Neural cell (in vitro differentiated cells): ENCODE data around the gene DTX3L. TPM values are rescaled to one million over a fixed set of nuclear protein-coding genes. Genes with fewer than 3 reads are reported as not detected.

Source experiments
- H2AFZ ChIP-seq: fragments of 200-600, 300-800 bp; sonication (generic), shearing (Covaris generic); 2 replicates; pipeline ENCODE4 v1.6.0; 2014; ENCODE audit warnings: low read depth, mild to moderate bottlenecking, antibody characterized with exemption, low read length, moderate library complexity
- H3F3A ChIP-seq: fragments of 200-600 bp; shearing (Covaris generic); 2 replicates; pipeline ENCODE4 v1.6.1; 2016; ENCODE audit warnings: mild to moderate bottlenecking, moderate library complexity, mixed read lengths, antibody characterized with exemption, low read length; ENCODE audit not compliant: insufficient read depth, poor library complexity, severe bottlenecking
- H3K27ac ChIP-seq: fragments of 200-600, 300-800 bp; sonication (generic), shearing (Covaris generic); 2 replicates; pipeline ENCODE4 v1.5.1; 2014; ENCODE audit warnings: mild to moderate bottlenecking, low read length, moderate library complexity
- H3K27me3 ChIP-seq: fragments of 300-800, 200-600 bp; sonication (generic), shearing (Covaris generic); 2 replicates; pipeline ENCODE4 v1.6.0; 2014; ENCODE audit warnings: mild to moderate bottlenecking, low read depth, low read length, moderate library complexity; ENCODE audit not compliant: insufficient read depth
- H3K36me3 ChIP-seq: fragments of 300-800, 200-600 bp; sonication (generic), shearing (Covaris generic); 2 replicates; pipeline ENCODE4 v1.5.1; 2014; ENCODE audit warnings: mild to moderate bottlenecking, antibody characterized with exemption, low read length, moderate library complexity; ENCODE audit not compliant: insufficient read depth
- H3K4me2 ChIP-seq: fragments of 300-800, 200-600 bp; sonication (generic), shearing (Covaris generic); 2 replicates; pipeline ENCODE4 v1.6.0; 2014; ENCODE audit warnings: mild to moderate bottlenecking, low read length
- H3K4me3 ChIP-seq: fragments of 300-800, 200-600 bp; sonication (generic), shearing (Covaris generic); 2 replicates; pipeline ENCODE4 v1.5.1; 2014; ENCODE audit warnings: mild to moderate bottlenecking, low read length, moderate library complexity
- H3K79me2 ChIP-seq: fragments of 200-600 bp; shearing (Covaris generic); replicated peaks from 2 replicates; pipeline ENCODE4 v1.6.0; 2014; ENCODE audit warnings: mild to moderate bottlenecking, low read length, moderate library complexity; ENCODE audit not compliant: insufficient read depth
- H3K9ac ChIP-seq: fragments of 300-800, 200-600 bp; sonication (generic), shearing (Covaris generic); 2 replicates; pipeline ENCODE4 v1.6.1; 2016; ENCODE audit warnings: mild to moderate bottlenecking, low read length, mixed read lengths
- H3K9me2 ChIP-seq: fragments of 200-600 bp; shearing (Covaris generic); 2 replicates; pipeline ENCODE4 v1.6.1; 2016; ENCODE audit warnings: mild to moderate bottlenecking, low read length, mixed read lengths; ENCODE audit not compliant: insufficient read depth
- H3K9me3 ChIP-seq: fragments of 200-600, 300-800 bp; sonication (generic), shearing (Covaris generic); 2 replicates; pipeline ENCODE4 v1.6.1; 2016; ENCODE audit warnings: mild to moderate bottlenecking, mixed run types, low read length, moderate library complexity, mixed read lengths
- H4K20me1 ChIP-seq: fragments of 200-600 bp; shearing (Covaris generic); 2 replicates; pipeline ENCODE4 v1.6.1; 2016; ENCODE audit warnings: mild to moderate bottlenecking, mixed run types; ENCODE audit not compliant: insufficient read depth
- EP300 ChIP-seq: fragments of 450-650 bp; conservative IDR thresholded peaks from 2 replicates; pipeline ENCODE4 v1.6.1; 2014; ENCODE audit warnings: antibody characterized with exemption, mild to moderate bottlenecking, moderate library complexity; ENCODE audit not compliant: poor library complexity, severe bottlenecking
- EZH2 ChIP-seq: fragments of 200-600, 300-800 bp; shearing (Covaris generic), sonication (generic); IDR thresholded peaks from 2 replicates; pipeline ENCODE4 v1.6.1; 2014; ENCODE audit warnings: antibody characterized with exemption, low read length, borderline replicate concordance, mild to moderate bottlenecking; ENCODE audit not compliant: insufficient read depth, poor library complexity, severe bottlenecking
- MXI1 ChIP-seq: fragments of 450-650 bp; conservative IDR thresholded peaks from 2 replicates; pipeline ENCODE4 v1.6.1; 2014; ENCODE audit warnings: antibody characterized with exemption, mild to moderate bottlenecking; ENCODE audit not compliant: poor library complexity, severe bottlenecking
- POLR2AphosphoS5 ChIP-seq: IDR thresholded peaks from 2 replicates; pipeline ENCODE4 v1.6.1; 2012
- RAD21 ChIP-seq: fragments of 450-650 bp; conservative IDR thresholded peaks from 2 replicates; pipeline ENCODE4 v1.6.1; 2014; ENCODE audit warnings: antibody characterized with exemption, mild to moderate bottlenecking, moderate library complexity
- SMC3 ChIP-seq: fragments of 450-650 bp; conservative IDR thresholded peaks from 2 replicates; pipeline ENCODE4 v1.6.1; 2014; ENCODE audit warnings: antibody characterized with exemption, mild to moderate bottlenecking, moderate library complexity; ENCODE audit not compliant: poor library complexity
- TAF1 ChIP-seq: IDR thresholded peaks from 2 replicates; pipeline ENCODE4 v1.6.1; 2012; ENCODE audit warnings: low read depth
- polyA plus RNA-seq: library from polyadenylated mRNA; depleted of rRNA; stranded (reverse); fragments of >200 nt; gene quantifications from 2 replicates; pipeline ENCODE4 v1.2.3, GENCODE V29; 2014
- TF ChIP-seq, protein P1 (sequence below): fragments of 450-650 bp; IDR thresholded peaks from 2 replicates; pipeline ENCODE4 v1.5.1; 2014; ENCODE audit warnings: antibody characterized with exemption, mild to moderate bottlenecking, moderate library complexity; ENCODE audit not compliant: poor library complexity, severe bottlenecking
- TF ChIP-seq, protein P2 (sequence below): IDR thresholded peaks from 2 replicates; pipeline ENCODE4 v1.6.1; 2012; ENCODE audit warnings: borderline replicate concordance

Gene DTX3L
- polyA plus RNA-seq, 1 donor from 2014 or later: not detected

DNA sequence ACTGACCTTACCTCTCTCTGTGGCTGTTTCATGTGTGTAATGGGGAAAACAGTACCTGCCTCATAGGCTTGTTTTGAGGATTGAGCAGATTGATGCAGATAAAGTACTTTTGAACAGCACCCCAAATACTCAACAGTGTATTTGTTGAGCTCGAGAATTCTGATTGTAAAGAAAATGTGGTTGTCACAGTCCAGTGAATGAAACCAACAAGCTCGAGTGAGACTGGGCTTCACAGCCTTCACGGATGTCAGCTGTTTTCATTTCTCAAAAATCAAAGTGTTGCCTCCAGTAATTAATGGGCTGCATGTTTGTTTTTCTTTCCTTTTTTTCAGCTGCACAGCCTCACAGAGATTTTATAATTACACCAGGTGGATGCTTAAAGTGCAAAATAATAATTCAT, 57.0 kb downstream of the DTX3L start:
- no peaks in the 10 kb centered on the region for H3F3A ChIP-seq
- no peaks in the 10 kb centered on the region for H3K36me3 ChIP-seq
- no peak overlapping the region for H3K9ac ChIP-seq
- H2AFZ ChIP-seq: no peak overlapping the region
- no peaks in the 10 kb centered on the region for H3K79me2 ChIP-seq
- no peaks in the 10 kb centered on the region for H3K27me3 ChIP-seq
- H3K4me2 ChIP-seq: no peak overlapping the region
- no peaks in the 10 kb centered on the region for H3K9me3 ChIP-seq
- H3K9me2 ChIP-seq: no peaks in the 10 kb centered on the region
- TF ChIP-seq EZH2: no peak
- no peak for TF ChIP-seq MXI1
- TF ChIP-seq, protein P1, sequence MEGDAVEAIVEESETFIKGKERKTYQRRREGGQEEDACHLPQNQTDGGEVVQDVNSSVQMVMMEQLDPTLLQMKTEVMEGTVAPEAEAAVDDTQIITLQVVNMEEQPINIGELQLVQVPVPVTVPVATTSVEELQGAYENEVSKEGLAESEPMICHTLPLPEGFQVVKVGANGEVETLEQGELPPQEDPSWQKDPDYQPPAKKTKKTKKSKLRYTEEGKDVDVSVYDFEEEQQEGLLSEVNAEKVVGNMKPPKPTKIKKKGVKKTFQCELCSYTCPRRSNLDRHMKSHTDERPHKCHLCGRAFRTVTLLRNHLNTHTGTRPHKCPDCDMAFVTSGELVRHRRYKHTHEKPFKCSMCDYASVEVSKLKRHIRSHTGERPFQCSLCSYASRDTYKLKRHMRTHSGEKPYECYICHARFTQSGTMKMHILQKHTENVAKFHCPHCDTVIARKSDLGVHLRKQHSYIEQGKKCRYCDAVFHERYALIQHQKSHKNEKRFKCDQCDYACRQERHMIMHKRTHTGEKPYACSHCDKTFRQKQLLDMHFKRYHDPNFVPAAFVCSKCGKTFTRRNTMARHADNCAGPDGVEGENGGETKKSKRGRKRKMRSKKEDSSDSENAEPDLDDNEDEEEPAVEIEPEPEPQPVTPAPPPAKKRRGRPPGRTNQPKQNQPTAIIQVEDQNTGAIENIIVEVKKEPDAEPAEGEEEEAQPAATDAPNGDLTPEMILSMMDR: no peak
- no peak for TF ChIP-seq EP300
- no peak for TF ChIP-seq RAD21
- no peak overlapping the region for H3K27ac ChIP-seq
- H3K4me3 ChIP-seq: no peak overlapping the region
- H4K20me1 ChIP-seq: no peaks in the 10 kb centered on the region

DNA sequence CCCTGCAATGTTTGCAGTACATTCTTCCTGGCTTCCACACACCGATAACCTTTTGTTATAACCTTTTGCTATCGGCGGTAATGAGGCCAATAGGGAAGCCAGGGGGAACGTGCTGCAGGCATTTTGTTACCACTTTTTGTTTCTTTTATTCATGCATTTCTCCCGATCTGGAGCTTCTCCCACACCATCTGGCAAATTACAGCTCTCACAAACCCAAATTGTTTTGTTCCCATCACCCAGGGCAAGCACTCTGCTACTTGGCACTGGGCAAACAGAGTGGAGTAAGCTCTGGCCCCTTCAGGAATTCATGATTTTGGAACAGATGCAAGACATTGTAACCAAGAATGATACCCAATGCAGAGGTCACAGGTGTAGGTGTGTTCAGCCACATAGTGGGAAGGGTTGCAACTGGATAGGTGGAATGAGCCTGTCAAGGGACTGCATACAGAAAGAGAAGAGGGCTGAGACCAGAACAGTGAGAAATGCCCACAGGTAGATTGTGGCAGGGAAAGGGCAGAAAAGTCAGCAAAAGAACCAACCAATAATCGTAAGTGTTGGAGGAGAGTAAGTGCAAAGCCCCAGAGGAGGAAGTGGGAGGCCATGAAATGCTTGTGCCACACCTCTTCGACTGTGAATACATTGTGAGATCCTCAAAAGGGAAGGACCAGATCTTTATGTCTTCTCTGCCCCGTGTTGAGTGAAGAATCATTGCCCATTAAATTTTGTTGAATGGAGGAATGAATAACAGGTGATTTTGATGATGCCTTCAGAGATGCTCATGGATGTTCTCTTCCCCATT, 59.1 kb downstream of the DTX3L start:
- no peak overlapping the region for H2AFZ ChIP-seq
- no peak for TF ChIP-seq EP300
- no peak for TF ChIP-seq POLR2AphosphoS5
- TF ChIP-seq, protein P2, sequence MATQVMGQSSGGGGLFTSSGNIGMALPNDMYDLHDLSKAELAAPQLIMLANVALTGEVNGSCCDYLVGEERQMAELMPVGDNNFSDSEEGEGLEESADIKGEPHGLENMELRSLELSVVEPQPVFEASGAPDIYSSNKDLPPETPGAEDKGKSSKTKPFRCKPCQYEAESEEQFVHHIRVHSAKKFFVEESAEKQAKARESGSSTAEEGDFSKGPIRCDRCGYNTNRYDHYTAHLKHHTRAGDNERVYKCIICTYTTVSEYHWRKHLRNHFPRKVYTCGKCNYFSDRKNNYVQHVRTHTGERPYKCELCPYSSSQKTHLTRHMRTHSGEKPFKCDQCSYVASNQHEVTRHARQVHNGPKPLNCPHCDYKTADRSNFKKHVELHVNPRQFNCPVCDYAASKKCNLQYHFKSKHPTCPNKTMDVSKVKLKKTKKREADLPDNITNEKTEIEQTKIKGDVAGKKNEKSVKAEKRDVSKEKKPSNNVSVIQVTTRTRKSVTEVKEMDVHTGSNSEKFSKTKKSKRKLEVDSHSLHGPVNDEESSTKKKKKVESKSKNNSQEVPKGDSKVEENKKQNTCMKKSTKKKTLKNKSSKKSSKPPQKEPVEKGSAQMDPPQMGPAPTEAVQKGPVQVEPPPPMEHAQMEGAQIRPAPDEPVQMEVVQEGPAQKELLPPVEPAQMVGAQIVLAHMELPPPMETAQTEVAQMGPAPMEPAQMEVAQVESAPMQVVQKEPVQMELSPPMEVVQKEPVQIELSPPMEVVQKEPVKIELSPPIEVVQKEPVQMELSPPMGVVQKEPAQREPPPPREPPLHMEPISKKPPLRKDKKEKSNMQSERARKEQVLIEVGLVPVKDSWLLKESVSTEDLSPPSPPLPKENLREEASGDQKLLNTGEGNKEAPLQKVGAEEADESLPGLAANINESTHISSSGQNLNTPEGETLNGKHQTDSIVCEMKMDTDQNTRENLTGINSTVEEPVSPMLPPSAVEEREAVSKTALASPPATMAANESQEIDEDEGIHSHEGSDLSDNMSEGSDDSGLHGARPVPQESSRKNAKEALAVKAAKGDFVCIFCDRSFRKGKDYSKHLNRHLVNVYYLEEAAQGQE: no peak
- TF ChIP-seq MXI1: no peak
- TF ChIP-seq, protein P1: no peak
- no peak for TF ChIP-seq SMC3
- no peak for TF ChIP-seq EZH2
- TF ChIP-seq RAD21: no peak
- TF ChIP-seq TAF1: no peak
- no peaks in the 10 kb centered on the region for H3F3A ChIP-seq
- H3K27me3 ChIP-seq: no peaks in the 10 kb centered on the region
- no peaks in the 10 kb centered on the region for H3K36me3 ChIP-seq
- no peak overlapping the region for H3K27ac ChIP-seq
- H3K9me3 ChIP-seq: no peaks in the 10 kb centered on the region
- H3K79me2 ChIP-seq: no peaks in the 10 kb centered on the region
- H4K20me1 ChIP-seq: no peaks in the 10 kb centered on the region
- H3K4me2 ChIP-seq: no peak overlapping the region
- no peaks in the 10 kb centered on the region for H3K9me2 ChIP-seq
- no peak overlapping the region for H3K4me3 ChIP-seq
- no peak overlapping the region for H3K9ac ChIP-seq

Other genes with a start within 250 kb of the DTX3L start
- gene CSTA, start 239.1 kb upstream of the DTX3L start, polyA plus RNA-seq: not detected in 2 replicates
- 40.8 and 87.3 TPM in 2 replicates for gene MIX23, start 181.1 kb upstream of the DTX3L start, polyA plus RNA-seq
- gene FAM162A, start 180.2 kb upstream of the DTX3L start, polyA plus RNA-seq: 15.1 and 16.2 TPM in 2 replicates
- gene WDR5B, start 148.3 kb upstream of the DTX3L start, polyA plus RNA-seq: 6.9 and 8.4 TPM in 2 replicates
- 28.5 and 35.8 TPM in 2 replicates for gene KPNA1, start 49.4 kb upstream of the DTX3L start, polyA plus RNA-seq
- not detected in 2 replicates for gene PARP9, start within 50 bp of the DTX3L start, polyA plus RNA-seq
- gene PARP15, start 13.3 kb downstream of the DTX3L start, polyA plus RNA-seq: not detected in 2 replicates
- 0.28 TPM in 1 of 2 replicates, not detected in the other for gene PARP14, start 116.5 kb downstream of the DTX3L start, polyA plus RNA-seq
- gene HSPBAP1, start 229.5 kb downstream of the DTX3L start, polyA plus RNA-seq: 8.6 and 9.3 TPM in 2 replicates
- 16.2 and 16.9 TPM in 2 replicates for gene SLC49A4, start 230.7 kb downstream of the DTX3L start, polyA plus RNA-seq